Endothelial cell of umbilical vein (primary cell): Measurements from ENCODE around the gene TMEM170B. TPM values are rescaled to one million over a fixed set of nuclear protein-coding genes. Genes with fewer than 3 reads are reported as not detected.

Source experiments
- BruUV-seq: library from RNA; stranded (reverse); fragments of 400-500 nt; replicated peaks from 2 replicates; lab custom pipeline; 2021; lab: Mats Ljungman, UMichigan
- CTCF ChIA-PET: fragments of 300-600, 350-600 bp; sonication (Branson Sonifier 250); formaldehyde crosslinking; loops from one replicate; lab custom pipeline; 2021; ENCODE audit warnings: antibody characterized with exemption, inconsistent platforms; lab: Charles Lee
- POLR2A ChIA-PET: fragments of 300-600, 350-600 bp; sonication (Branson Sonifier 250); formaldehyde crosslinking; loops from one replicate; lab custom pipeline; 2021; ENCODE audit warnings: antibody characterized with exemption, inconsistent platforms; lab: Charles Lee
- DNase-seq: peaks from one replicate; pipeline ENCODE4 v3.0.0-alpha.2; 2011; ENCODE audit warnings: low read depth, low spot score
- FAIRE-seq: peaks from 2 replicates; lab custom pipeline; 2011; peaks lifted over from hg19 to GRCh38; lab: Jason Lieb, UNC
- H2AFZ ChIP-seq: 2 replicates; pipeline ENCODE4 v1.6.0; 2012; ENCODE audit warnings: low read depth, low read length, control low read depth, inconsistent platforms
- H3K27ac ChIP-seq: 2 replicates; pipeline ENCODE4 v1.5.1; 2011; ENCODE audit warnings: low read depth, mild to moderate bottlenecking, control low read depth, low read length, moderate library complexity; ENCODE audit not compliant: insufficient read depth
- H3K27me3 ChIP-seq, 2 experiments: 2 replicates each; pipeline versions ENCODE4 v1.6.0 to v1.6.1; 2011; ENCODE audit warnings: low read length in 2 of 2, mixed read lengths in 1 of 2; ENCODE audit not compliant: control insufficient read depth in 2 of 2, insufficient read depth in 2 of 2
- H3K36me3 ChIP-seq, 2 experiments: 2 replicates in 1 of 2; 3 replicates in 1 of 2; pipeline ENCODE4 v1.5.1; 2011; ENCODE audit warnings: low read length in 2 of 2, mild to moderate bottlenecking in 1 of 2, moderate library complexity in 1 of 2; ENCODE audit not compliant: control insufficient read depth in 2 of 2, insufficient read depth in 2 of 2; ENCODE audit errors: extremely low read depth in 1 of 2
- H3K4me1 ChIP-seq: 3 replicates; pipeline ENCODE4 v1.5.1; 2011; ENCODE audit warnings: mild to moderate bottlenecking, low read length; ENCODE audit not compliant: control insufficient read depth, insufficient read depth; ENCODE audit errors: extremely low read depth
- H3K4me2 ChIP-seq: 2 replicates; pipeline ENCODE4 v1.6.1; 2011; ENCODE audit warnings: low read length, control low read depth, mixed read lengths; ENCODE audit not compliant: insufficient read depth
- H3K4me3 ChIP-seq, 3 experiments: fragments of 200-600 bp in 1 of 3; sonication (generic), shearing (Covaris generic) in 1 of 3; replicated peaks in 1 of 3; 2 replicates each; pipeline ENCODE4 v1.5.1; 2011 to 2016; ENCODE audit warnings: control low read depth in 3 of 3, low read length in 3 of 3, mild to moderate bottlenecking in 2 of 3, inconsistent platforms in 1 of 3, low read depth in 1 of 3, moderate library complexity in 1 of 3; ENCODE audit not compliant: insufficient read depth in 1 of 3
- H3K79me2 ChIP-seq: 2 replicates; pipeline ENCODE4 v1.6.0; 2012; ENCODE audit warnings: low read length, inconsistent platforms; ENCODE audit not compliant: control insufficient read depth, insufficient read depth
- H3K9ac ChIP-seq: replicated peaks from 2 replicates; pipeline ENCODE3; 2011; ENCODE audit warnings: low read length, control low read depth; ENCODE audit not compliant: insufficient read depth; ENCODE audit errors: extremely low read depth
- H3K9me1 ChIP-seq: replicated peaks from 3 replicates; pipeline ENCODE4 v1.6.0; 2011; ENCODE audit warnings: mild to moderate bottlenecking, low read length; ENCODE audit not compliant: control insufficient read depth, insufficient read depth; ENCODE audit errors: extremely low read depth
- H3K9me3 ChIP-seq: replicated peaks from 2 replicates; pipeline ENCODE4 v1.5.1; 2012; ENCODE audit warnings: low read length, inconsistent platforms; ENCODE audit not compliant: control insufficient read depth, insufficient read depth
- H4K20me1 ChIP-seq: replicated peaks from 2 replicates; pipeline ENCODE3; 2011; ENCODE audit warnings: mild to moderate bottlenecking, low read length; ENCODE audit not compliant: control insufficient read depth, insufficient read depth; ENCODE audit errors: extremely low read depth
- CTCF ChIP-seq, 2 donors: IDR thresholded peaks; 1 replicate in 1 of 2; 2 replicates in 1 of 2; pipeline ENCODE4 v1.5.1; 2011; ENCODE audit warnings: low read length in 2 of 2, mild to moderate bottlenecking in 2 of 2, moderate library complexity in 2 of 2, control low read depth in 1 of 2, inconsistent platforms in 1 of 2, low read depth in 1 of 2; ENCODE audit not compliant: insufficient read depth in 1 of 2; ENCODE audit errors: extremely low read depth in 1 of 2
- EZH2 ChIP-seq: IDR thresholded peaks from 2 replicates; pipeline ENCODE4 v1.6.1; 2012; ENCODE audit warnings: borderline replicate concordance, low read depth, mild to moderate bottlenecking, moderate library complexity, low read length, inconsistent platforms; ENCODE audit not compliant: severe bottlenecking
- GATA2 ChIP-seq: IDR thresholded peaks from 2 replicates; pipeline ENCODE4 v1.7.0; 2011; ENCODE audit warnings: low read depth, mild to moderate bottlenecking, moderate library complexity, mixed read lengths, low read length; ENCODE audit not compliant: insufficient read length, insufficient read depth
- JUN ChIP-seq: IDR thresholded peaks from 2 replicates; pipeline ENCODE4 v1.6.1; 2011; ENCODE audit warnings: borderline replicate concordance, low read depth; ENCODE audit not compliant: insufficient read length, insufficient read depth
- POLR2A ChIP-seq: IDR thresholded peaks from 2 replicates; pipeline ENCODE4 v1.6.1; 2012; ENCODE audit warnings: low read depth, mild to moderate bottlenecking, control low read depth, low read length
- dilution Hi-C: fragments of 300-500 bp; cut with MboI; formaldehyde crosslinking; loops from one replicate; pipeline ENCODE4 v1.15.0; 2019; ENCODE audit warnings: low sequenced_read_pairs; ENCODE audit not compliant: extremely low pct_ligation_motif_present
- intact Hi-C: fragments of 100-400 bp; cut with micrococcal nuclease; formaldehyde crosslinking; loops from one replicate; pipeline ENCODE4 v1.10.0; 2022
- polyA plus RNA-seq, 4 experiments: library from polyadenylated mRNA; depleted of rRNA in 3 of 4; stranded (reverse) in 3 of 4; unstranded in 1 of 4; fragments of >200 nt; gene quantifications; 2 replicates each; pipeline versions ENCODE4 v1.2.1 to v1.2.3, GENCODE V29; 2011 to 2012; ENCODE audit warnings: missing spikeins in 1 of 4
- total RNA-seq: library from RNA; stranded (reverse); gene quantifications from 2 replicates; pipeline ENCODE4 v1.2.3, GENCODE V29; 2021

TMEM170B gene
- total and polyA plus RNA-seq, 2 donors (not counting 3 experiments of a cell fraction or from before 2014, with no cell fraction given), result 1.1 to 4.2 TPM

GRCh38 chr6:11585426-11586016, 48.0 kb downstream of the TMEM170B start:
- no TSS peak for BruUV-seq
- dilution Hi-C loops, result no loop called here

More at GRCh38 chr6:11585426-11586016, 48.0 kb downstream of the TMEM170B start:
- Histone ChIP-seq H2AFZ (peak overlapping the region; percentile 44), H3K36me3 (no peaks in the 10 kb centered on the region), H3K79me2 (no peaks in the 10 kb centered on the region), H3K4me1 (peaks cover 29% of the 10 kb centered on the region), H3K9me3 (no peaks in the 10 kb centered on the region), H3K4me3 (no peak overlapping the region), H3K9me1 (no peaks in the 10 kb centered on the region), H3K9ac (no peak overlapping the region), H3K27me3 (no peaks in the 10 kb centered on the region), H4K20me1 (no peaks in the 10 kb centered on the region), H3K4me2 (no peak overlapping the region), H3K27ac (peak overlapping the region; percentile 79)
- intact Hi-C loops, result loop anchor here (1.0 to 5.0 kb wide), 12 partner anchors 24 to 1307 kb away; no protein-coding TSS in a partner anchor
- DNase-seq (peak; percentile 83), FAIRE-seq (peak; percentile 80)
- POLR2A ChIA-PET, result interaction anchor here (0.6 to 2.2 kb wide), 5 partner anchors 22 to 706 kb away, joined by 4 to 12 read pairs (median 10); partner anchors contain the start of gene EDN1
- CTCF ChIA-PET, result interaction anchor here (0.6 to 6.8 kb wide), 12 partner anchors 11 to 1308 kb away, joined by 3 to 55 read pairs (median 10); partner anchors contain the start of gene EDN1
- no peak for TF ChIP-seq POLR2A
- peak; percentile 41 to 42 for TF ChIP-seq CTCF (IDR thresholded peaks at IDR 0.05; ENCODE audit: extremely low read depth in 1 of 2, insufficient read depth in 1 of 2, low read depth in 1 of 2, low read length in 2 of 2)
- TF ChIP-seq GATA2, result no peak
- no peak for TF ChIP-seq JUN
- TF ChIP-seq EZH2, result no peak
